ENCODE measurements around the gene DMRT1.

GRCh38 chr9:917730-918129, 76.2 kb downstream of the DMRT1 start:
- TF ChIP-seq CTCF (conservative IDR thresholded peaks at IDR 0.05) (no peak), ZFX (IDR thresholded peaks at IDR 0.05) (no peak)
